Activated T-cell treated with anti-CD3 and anti-CD28 coated beads, Interleukin-2, amount 50 U/mL, for 1 hour (primary cell): ENCODE results near the gene PTH1R.

Experiments used
- DNase-seq: peaks from one replicate; pipeline ENCODE4 v3.0.0-alpha.2; 2020

The PTH1R gene

GRCh38 chr3:46865031-46865507, 12.5 kb upstream of the PTH1R start:
- no peak for DNase-seq

- DNase-seq: no peak
Observed at GRCh38 chr3:46865546-46865945, 12.0 kb upstream of the PTH1R start.

- DNase-seq: no peak
Observed at GRCh38 chr3:46866032-46866595, 11.4 kb upstream of the PTH1R start.

- peak; percentile 83 for DNase-seq
Observed at GRCh38 chr3:46866720-46867549, 10.6 kb upstream of the PTH1R start.

GRCh38 chr3:46867550-46867898, 10.0 kb upstream of the PTH1R start:
- DNase-seq: no peak

GRCh38 chr3:46868287-46868686, 9.2 kb upstream of the PTH1R start:
- no peak for DNase-seq

GRCh38 chr3:46868948-46869347, 8.6 kb upstream of the PTH1R start:
- DNase-seq: no peak

GRCh38 chr3:46869440-46869839, 8.1 kb upstream of the PTH1R start:
- DNase-seq: no peak

GRCh38 chr3:46870651-46871050, 6.9 kb upstream of the PTH1R start:
- no peak for DNase-seq

GRCh38 chr3:46871222-46871621, 6.3 kb upstream of the PTH1R start:
- no peak for DNase-seq

- no peak for DNase-seq
Observed at GRCh38 chr3:46873521-46873920, 4.0 kb upstream of the PTH1R start.

- no peak for DNase-seq
Observed at GRCh38 chr3:46874430-46874829, 3.1 kb upstream of the PTH1R start.

GRCh38 chr3:46875560-46875959, 2.0 kb upstream of the PTH1R start:
- no peak for DNase-seq

GRCh38 chr3:46876313-46877300, 914 bp upstream of the PTH1R start:
- DNase-seq: no peak

GRCh38 chr3:46878781-46879436, 1.4 kb downstream of the PTH1R start:
- DNase-seq: no peak

GRCh38 chr3:46880884-46881595, 3.5 kb downstream of the PTH1R start:
- no peak for DNase-seq

GRCh38 chr3:46881596-46882376, 4.3 kb downstream of the PTH1R start:
- peak; percentile 40 for DNase-seq

- DNase-seq: peak; percentile 29
Observed at GRCh38 chr3:46882377-46883053, 5.0 kb downstream of the PTH1R start.

- peak; percentile 29 for DNase-seq
Observed at GRCh38 chr3:46883054-46883829, 5.7 kb downstream of the PTH1R start.

- DNase-seq: no peak
Observed at GRCh38 chr3:46883830-46884185, 6.3 kb downstream of the PTH1R start.
